ENCODE data around the gene TGFBR3. TPM values are rescaled to one million over a fixed set of nuclear protein-coding genes. Genes with fewer than 3 reads are reported as not detected.

Gene TGFBR3
- total and polyA plus RNA-seq, 2 of the 4 experiments (the other 2 are of a cell fraction): 3.0 to 11.3 TPM

- ChIA-PET POLR2A (ENCODE audit: unreplicated experiment) (no interaction called here), CTCF (interaction anchor here (0.5 kb wide), 1 partner anchor 863 kb away, joined by 3 read pairs; no protein-coding TSS in a partner anchor)
- H3K9ac ChIP-seq (ENCODE audit: low read depth, low read length): no peak overlapping the region
- DNase-seq: no peak
- H3K9me3 ChIP-seq (ENCODE audit: control insufficient read depth, insufficient read depth, low read length): no peaks in the 10 kb centered on the region
- no peak overlapping the region for H3K23ac ChIP-seq (ENCODE audit: low read depth, low read length)
- H3K4ac ChIP-seq (ENCODE audit: low read depth, low read length): no peak overlapping the region
- no peak overlapping the region for H3K14ac ChIP-seq (replicated peaks; ENCODE audit: low read depth, low read length)
- no peaks in the 10 kb centered on the region for H3K27me3 ChIP-seq (ENCODE audit: control insufficient read depth, insufficient read depth, low read length)
- no peak overlapping the region for H2BK5ac ChIP-seq (ENCODE audit: low read depth, low read length, poor library complexity, severe bottlenecking)
- H3K56ac ChIP-seq (ENCODE audit: extremely low read depth, insufficient read depth, low read length): no peak overlapping the region
- no peaks in the 10 kb centered on the region for H3K9me1 ChIP-seq (ENCODE audit: insufficient read depth, low read length)
- H3K36me3 ChIP-seq (ENCODE audit: control insufficient read depth, insufficient read depth, low read length): peaks cover 5% of the 10 kb centered on the region; the same call in 1 of the 2 replicates
- H3K4me1 ChIP-seq (ENCODE audit: control insufficient read depth, insufficient read depth, low read length): peaks cover 17% of the 10 kb centered on the region
- H2BK15ac ChIP-seq (ENCODE audit: low read depth, low read length): no peak overlapping the region
- in situ Hi-C loops (cut with MboI; ENCODE audit: low sequenced_read_pairs): no loop called here
- WGBS, 2 experiments (ENCODE audit: extremely low coverage in 2 of 2, insufficient read length in 1 of 2): no CpG with 5 or more reads among the region's 2 CpGs
- H4K8ac ChIP-seq (ENCODE audit: low read depth in 2 of 2, low read length in 2 of 2): no peak overlapping the region
- dilution Hi-C loops (cut with HindIII; ENCODE audit: low sequenced_read_pairs, unreplicated experiment): no loop called here
- no peak overlapping the region for H4K5ac ChIP-seq (ENCODE audit: low read depth, low read length)
- H3K27ac ChIP-seq (ENCODE audit: insufficient read depth, low read length): peak overlapping the region; percentile 20; the same call in 1 of the 2 replicates
- intact Hi-C loops (cut with micrococcal nuclease): no loop called here
- no peaks in the 10 kb centered on the region for H4K20me1 ChIP-seq (ENCODE audit: insufficient read depth, low read length)
- no peaks in the 10 kb centered on the region; a peak in 1 of 4 replicates for H3K79me1 ChIP-seq (ENCODE audit: low read depth in 1 of 2, low read length in 2 of 2)
- no peak overlapping the region for H2BK20ac ChIP-seq (ENCODE audit: low read depth, low read length)
- H3K18ac ChIP-seq (ENCODE audit: low read depth, low read length): no peak overlapping the region
- no peak for ATAC-seq (ENCODE audit: low read depth)
- TF ChIP-seq MAFK (IDR thresholded peaks at IDR 0.05; ENCODE audit: low read depth, low read length): 0 out of 2 replicates have a peak, but pooled peaks have one; percentile 13
- no peak for TF ChIP-seq RAD21 (IDR thresholded peaks at IDR 0.05; ENCODE audit: low read length)
- TF ChIP-seq NFE2L2 (IDR thresholded peaks at IDR 0.05; ENCODE audit: low read depth, low read length): no peak
- TF ChIP-seq CTCF (conservative IDR thresholded peaks at IDR 0.05; ENCODE audit: low read depth, low read length): no peak
- no peak for TF ChIP-seq BHLHE40 (IDR thresholded peaks at IDR 0.05; ENCODE audit: low read depth, low read length)
- no peak for TF ChIP-seq CHD1 (IDR thresholded peaks at IDR 0.05; ENCODE audit: low read depth, low read length)
- TF ChIP-seq CEBPB (IDR thresholded peaks at IDR 0.05; ENCODE audit: low read depth, low read length): no peak
- no peak overlapping the region for H2AFZ ChIP-seq (replicated peaks; ENCODE audit: low read length, poor library complexity)
- BruUV-seq (replicated peaks): no TSS peak
- H4K91ac ChIP-seq (ENCODE audit: insufficient read depth, low read depth, low read length): no peak overlapping the region
- no peak overlapping the region; the same call in 1 of the 2 replicates for H3K4me2 ChIP-seq (ENCODE audit: low read depth, low read length)
- no peak overlapping the region for H3K4me3 ChIP-seq (ENCODE audit: insufficient read depth, low read depth, low read length)
- H2BK120ac ChIP-seq (ENCODE audit: low read depth, low read length): no peak overlapping the region
- H2AK9ac ChIP-seq (replicated peaks; ENCODE audit: low read depth, low read length, poor library complexity): no peak overlapping the region
- no peak overlapping the region for H2AK5ac ChIP-seq (ENCODE audit: low read depth, low read length)
Measured at GRCh38 chr1:91697416-91697815, 188.5 kb downstream of the TGFBR3 start.
